WI38 (cell line): Measurements from ENCODE around the gene SOCS6.

Source experiments
- H3K4me3 ChIP-seq: 2 replicates; pipeline ENCODE4 v1.5.1; 2011; ENCODE audit warnings: low read depth, mild to moderate bottlenecking, control low read depth, low read length
- TF ChIP-seq, protein P1 (sequence below): IDR thresholded peaks from 2 replicates; pipeline ENCODE4 v1.5.1; 2012; ENCODE audit warnings: low read depth, mild to moderate bottlenecking, control low read depth, low read length

SOCS6 gene

DNA sequence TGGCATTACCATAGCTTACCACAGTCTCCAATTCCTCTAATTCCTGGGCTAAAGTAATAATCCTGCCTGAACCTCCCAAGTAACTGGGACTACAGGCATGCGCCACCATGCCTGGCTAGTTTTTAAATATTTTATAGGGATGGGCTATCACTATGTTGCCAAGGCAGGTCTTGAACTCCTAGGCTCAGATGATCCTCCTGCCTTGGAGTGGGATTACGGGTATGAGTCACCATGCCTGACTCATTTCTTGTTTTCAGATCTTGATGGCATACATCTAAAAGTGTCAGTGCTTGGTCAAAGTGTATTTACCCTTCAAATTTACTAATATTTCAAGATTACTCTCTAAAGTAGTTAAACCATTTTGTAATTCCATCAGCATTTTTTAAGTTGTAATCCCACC is 9.4 kb upstream of the SOCS6 start:
- no peak overlapping the region for H3K4me3 ChIP-seq
- TF ChIP-seq, protein P1, sequence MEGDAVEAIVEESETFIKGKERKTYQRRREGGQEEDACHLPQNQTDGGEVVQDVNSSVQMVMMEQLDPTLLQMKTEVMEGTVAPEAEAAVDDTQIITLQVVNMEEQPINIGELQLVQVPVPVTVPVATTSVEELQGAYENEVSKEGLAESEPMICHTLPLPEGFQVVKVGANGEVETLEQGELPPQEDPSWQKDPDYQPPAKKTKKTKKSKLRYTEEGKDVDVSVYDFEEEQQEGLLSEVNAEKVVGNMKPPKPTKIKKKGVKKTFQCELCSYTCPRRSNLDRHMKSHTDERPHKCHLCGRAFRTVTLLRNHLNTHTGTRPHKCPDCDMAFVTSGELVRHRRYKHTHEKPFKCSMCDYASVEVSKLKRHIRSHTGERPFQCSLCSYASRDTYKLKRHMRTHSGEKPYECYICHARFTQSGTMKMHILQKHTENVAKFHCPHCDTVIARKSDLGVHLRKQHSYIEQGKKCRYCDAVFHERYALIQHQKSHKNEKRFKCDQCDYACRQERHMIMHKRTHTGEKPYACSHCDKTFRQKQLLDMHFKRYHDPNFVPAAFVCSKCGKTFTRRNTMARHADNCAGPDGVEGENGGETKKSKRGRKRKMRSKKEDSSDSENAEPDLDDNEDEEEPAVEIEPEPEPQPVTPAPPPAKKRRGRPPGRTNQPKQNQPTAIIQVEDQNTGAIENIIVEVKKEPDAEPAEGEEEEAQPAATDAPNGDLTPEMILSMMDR = no peak

DNA sequence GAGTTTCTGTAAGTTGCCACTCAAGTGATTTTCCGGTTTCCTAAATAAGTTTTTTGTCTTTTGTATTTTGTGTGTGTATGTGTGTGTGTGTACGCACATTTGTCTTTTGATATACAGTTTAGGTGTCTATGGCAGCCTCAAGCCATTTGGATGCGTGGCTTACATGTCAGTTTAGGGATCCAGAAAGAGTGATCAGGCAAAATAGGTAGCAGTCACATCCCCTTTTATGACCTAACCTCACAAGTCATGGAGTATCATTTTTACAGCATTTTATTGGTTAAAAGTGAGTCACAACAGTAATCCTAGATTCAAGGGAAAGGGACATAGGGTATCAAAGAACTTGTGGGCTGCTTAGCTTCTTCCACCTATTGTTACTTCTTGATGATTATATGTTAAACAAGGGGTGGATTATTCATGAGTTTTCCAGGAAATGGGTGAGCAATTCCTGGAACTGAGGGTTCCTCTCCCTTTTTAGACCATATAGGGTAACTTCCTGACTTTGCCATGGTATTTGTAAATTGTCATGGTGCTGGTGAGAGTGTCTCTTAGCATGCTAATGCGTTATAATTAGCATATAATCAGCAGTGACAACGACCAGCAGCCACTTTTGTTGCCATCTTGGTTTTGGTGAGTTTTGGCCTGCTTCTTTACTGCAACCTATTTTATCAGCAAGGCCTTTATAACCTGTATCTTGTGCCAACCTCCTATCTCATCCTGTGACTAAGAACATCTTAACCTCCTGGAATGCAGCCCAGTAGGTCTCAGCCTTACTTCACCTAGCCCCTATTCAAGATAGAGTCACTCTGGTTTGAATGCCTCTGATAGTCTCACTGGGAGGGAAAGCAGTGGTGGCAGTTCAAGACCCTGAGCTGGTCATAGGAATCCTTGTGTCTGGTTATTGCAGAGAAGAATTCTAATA is 8.6 kb upstream of the SOCS6 start:
- H3K4me3 ChIP-seq = no peak overlapping the region
- TF ChIP-seq, protein P1 = no peak

DNA sequence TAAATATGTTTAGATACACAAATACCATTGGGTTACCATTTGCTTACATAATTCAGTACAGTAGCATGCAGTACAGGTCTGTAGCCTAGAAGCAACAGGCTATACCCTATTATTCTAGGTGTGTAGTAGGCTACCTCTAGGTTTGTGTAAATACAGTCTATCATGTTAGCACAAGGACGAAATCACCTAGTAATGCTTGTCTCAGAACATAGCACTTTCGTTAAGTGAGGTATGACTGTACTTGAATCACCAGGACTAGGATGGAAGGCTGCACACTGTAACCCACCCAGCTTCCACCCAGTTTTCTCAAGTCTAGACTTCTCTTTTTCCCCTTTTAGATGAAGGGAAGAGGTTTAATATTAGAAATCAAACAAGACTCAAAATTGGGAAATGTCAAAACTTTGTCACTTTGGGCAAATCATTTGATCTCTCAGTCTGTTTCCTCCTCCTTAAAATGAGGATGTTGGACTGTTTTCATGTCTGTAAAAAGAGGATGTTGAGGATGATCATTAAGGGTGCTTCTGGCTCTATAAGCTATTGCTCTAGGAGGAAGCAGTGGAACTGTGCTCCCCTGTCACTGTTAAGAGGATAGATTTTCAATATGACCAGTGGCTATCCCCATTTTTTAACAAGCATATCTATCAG is 3.7 kb upstream of the SOCS6 start:
- TF ChIP-seq, protein P1 = no peak
- H3K4me3 ChIP-seq = no peak overlapping the region

DNA sequence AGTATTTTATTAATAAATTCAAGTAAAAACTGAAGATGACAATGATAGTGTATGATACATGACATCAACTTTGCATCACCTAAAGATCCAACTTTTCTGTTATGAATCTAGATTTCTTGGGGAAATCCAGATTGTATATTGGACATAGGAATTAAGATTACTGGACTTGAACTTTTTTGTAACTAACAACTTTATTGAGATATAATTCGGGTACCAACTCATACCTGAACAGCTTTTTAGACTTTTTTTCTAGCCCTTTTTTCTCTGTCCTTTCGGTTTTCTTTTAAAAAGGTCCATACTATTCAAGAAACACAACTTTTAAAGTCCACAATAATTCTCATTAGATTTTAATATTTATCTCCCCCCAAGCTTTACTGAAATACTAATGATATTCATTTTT is 1.1 kb upstream of the SOCS6 start:
- H3K4me3 ChIP-seq = no peak overlapping the region; the same call in 1 of the 2 replicates
- TF ChIP-seq, protein P1 = no peak

DNA sequence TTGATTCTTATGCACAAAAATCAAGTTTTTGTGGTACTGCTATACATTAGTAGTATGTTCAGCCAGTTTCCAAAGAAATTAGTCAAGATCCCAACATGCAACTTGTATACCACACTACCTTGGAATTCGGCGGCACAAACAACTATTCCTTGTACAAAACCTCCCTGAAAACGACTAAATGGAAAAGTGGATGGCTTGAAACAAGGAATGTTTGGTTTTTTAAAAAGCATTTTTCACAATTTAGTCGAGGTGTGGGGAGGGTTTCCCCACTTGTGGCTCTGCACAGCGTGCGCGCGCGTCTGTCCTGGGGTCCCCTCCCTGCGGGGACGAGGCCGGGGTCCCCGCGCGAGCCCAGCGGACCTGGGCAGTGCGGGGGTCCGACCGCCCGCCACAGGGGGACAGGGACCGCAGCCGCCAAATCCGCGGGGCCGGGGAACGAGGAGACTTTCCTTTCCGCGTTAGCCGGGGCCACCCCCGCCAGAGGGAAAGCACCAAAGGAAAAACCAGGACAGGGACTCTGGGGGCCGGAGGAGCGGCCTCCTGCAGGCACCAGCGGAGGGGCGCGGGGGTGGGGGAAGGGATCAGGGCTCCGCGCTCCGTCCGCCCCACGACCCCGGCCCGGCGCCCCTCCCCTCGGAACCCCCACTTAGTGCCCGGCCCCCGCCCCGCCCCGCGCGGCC is 534 bp upstream of the SOCS6 start:
- peak overlapping the region; percentile 74 for H3K4me3 ChIP-seq
- TF ChIP-seq, protein P1 = no peak

DNA sequence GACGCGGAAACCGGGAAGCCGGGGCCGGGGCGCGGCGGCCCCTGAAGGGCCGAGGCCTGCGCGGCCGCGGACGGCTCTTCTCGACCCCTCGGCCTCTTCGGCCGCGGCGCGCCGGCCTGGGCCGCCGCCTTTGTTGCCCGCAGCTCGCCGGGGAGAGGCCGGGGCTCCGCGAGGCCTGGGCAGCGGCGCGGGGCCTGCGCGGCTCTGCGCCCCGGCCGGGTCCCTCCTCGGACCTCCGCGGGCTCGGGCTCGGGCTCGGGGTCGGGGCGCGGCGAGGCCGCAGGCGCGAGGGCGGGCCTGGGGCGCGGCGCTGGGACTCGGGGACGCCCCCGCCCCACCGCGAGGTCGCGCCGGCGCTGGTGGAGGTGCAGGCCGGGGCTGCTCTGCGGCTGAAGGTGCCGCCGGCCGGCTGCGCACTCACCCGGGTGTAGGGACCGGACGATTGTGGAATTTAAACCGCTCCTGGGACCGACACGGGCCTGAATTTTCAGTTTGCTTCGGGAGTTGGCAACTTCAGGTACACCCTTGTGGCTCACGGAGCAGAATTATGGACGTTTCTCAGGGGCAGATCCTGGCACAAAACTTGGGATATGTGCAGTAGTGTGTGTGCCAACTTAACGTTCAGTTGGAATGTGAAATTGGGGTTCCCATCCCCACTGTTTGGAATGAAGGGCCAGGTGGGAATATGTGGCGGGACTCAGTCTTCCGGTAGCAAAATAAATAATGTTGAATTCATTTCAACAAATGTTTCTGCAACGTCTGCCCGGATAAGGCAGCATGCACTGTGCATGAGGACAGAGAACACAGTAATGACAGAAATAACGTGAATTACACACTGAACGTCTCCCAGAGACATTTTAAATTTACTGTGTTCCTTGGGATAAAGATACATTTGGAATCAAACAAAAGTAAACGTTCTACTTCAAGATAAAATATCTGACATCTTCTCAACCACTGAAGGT is 787 bp downstream of the SOCS6 start:
- TF ChIP-seq, protein P1 = no peak
- H3K4me3 ChIP-seq = peak overlapping the region; percentile 74
